ENCODE results near the gene TCF7. TPM values are rescaled to one million over a fixed set of nuclear protein-coding genes. Genes with fewer than 3 reads are reported as not detected.
A peak's percentile ranks its signal among the peaks of the same experiment; 100 is the strongest.

TCF7 gene
- total and polyA plus RNA-seq, 7 donors: 0.24 to 2.6 (median 1.0) TPM

- Histone ChIP-seq H3K9me3 (no peaks in the 10 kb centered on the region), H3K27ac (no peak overlapping the region), H3K4me1 (peaks cover 12% of the 10 kb centered on the region), H3K27me3 (ENCODE audit: insufficient read depth in 3 of 3, low read length in 2 of 3) (no peaks in the 10 kb centered on the region), H3K4me3 (no peak overlapping the region), H3K36me3 (ENCODE audit: insufficient read depth in 1 of 2, low read depth in 1 of 2) (peaks cover 0 to 18% of the 10 kb centered on the region in 2 donors)
- DNase-seq (peak in 1 of 2 donors; percentile 45), ATAC-seq (no peak)
- intact Hi-C loops (cut with DNase I): no loop called here
- TF ChIP-seq CTCF (IDR thresholded peaks at IDR 0.05): no peak
- WGBS, 3 donors: 86 to 89% (median 89%) methylated on average over 18 of the region's 18 CpGs
These were observed 13.6 kb downstream of the TCF7 start for GRCh38 chr5:134127988-134128647.

GRCh38 chr5:134128648-134128995 lies 14.1 kb downstream of the TCF7 start:
- DNase-seq (no peak), ATAC-seq (no peak)
- no peaks in the 10 kb centered on the region for H3K9me3 ChIP-seq
- WGBS, 3 donors: 89 to 91% (median 90%) methylated on average over 2 to 5 of the region's 5 CpGs
- H3K27me3 ChIP-seq (ENCODE audit: insufficient read depth in 3 of 3, low read length in 2 of 3): no peaks in the 10 kb centered on the region
- TF ChIP-seq CTCF (IDR thresholded peaks at IDR 0.05): no peak
- intact Hi-C loops (cut with DNase I): no loop called here
- H3K4me3 ChIP-seq: no peak overlapping the region
- H3K36me3 ChIP-seq (ENCODE audit: insufficient read depth in 1 of 2, low read depth in 1 of 2): peaks cover 0 to 18% of the 10 kb centered on the region in 2 donors
- H3K4me1 ChIP-seq: peaks cover 12% of the 10 kb centered on the region
- H3K27ac ChIP-seq: no peak overlapping the region

- DNase-seq (peak in 1 of 2 donors; percentile 50), ATAC-seq (no peak)
- 84 to 87% (median 85%) methylated on average over 25 of the region's 25 CpGs for WGBS, 3 donors
- peaks cover 19% of the 10 kb centered on the region for H3K4me1 ChIP-seq
- no peak overlapping the region for H3K4me3 ChIP-seq
- H3K27ac ChIP-seq: no peak overlapping the region
- no peaks in the 10 kb centered on the region for H3K27me3 ChIP-seq (ENCODE audit: insufficient read depth in 3 of 3, low read length in 2 of 3)
- no peak for TF ChIP-seq CTCF (IDR thresholded peaks at IDR 0.05)
- H3K9me3 ChIP-seq: no peaks in the 10 kb centered on the region
- intact Hi-C loops (cut with DNase I): no loop called here
- H3K36me3 ChIP-seq (ENCODE audit: insufficient read depth in 1 of 2, low read depth in 1 of 2): peaks cover 0 to 28% of the 10 kb centered on the region in 2 donors
These were observed 15.1 kb downstream of the TCF7 start for GRCh38 chr5:134129411-134130238.

- intact Hi-C loops (cut with DNase I): no loop called here
- no peak for TF ChIP-seq CTCF (IDR thresholded peaks at IDR 0.05)
- no peaks in the 10 kb centered on the region for H3K27me3 ChIP-seq (ENCODE audit: insufficient read depth in 3 of 3, low read length in 2 of 3)
These were observed 15.9 kb downstream of the TCF7 start for GRCh38 chr5:134130239-134130945.

More at GRCh38 chr5:134130239-134130945, 15.9 kb downstream of the TCF7 start:
- Histone ChIP-seq H3K36me3 (ENCODE audit: insufficient read depth in 1 of 2, low read depth in 1 of 2) (peaks cover 0 to 35% of the 10 kb centered on the region in 2 donors), H3K4me3 (no peak overlapping the region), H3K9me3 (no peaks in the 10 kb centered on the region), H3K27ac (no peak overlapping the region), H3K4me1 (peaks cover 19% of the 10 kb centered on the region)
- DNase-seq: peak in 1 of 2 donors; percentile 36
- ATAC-seq: no peak
- WGBS, 3 donors: 86 to 87% (median 87%) methylated on average over 8 of the region's 8 CpGs

Measured in psoas muscle (tissue), 8 donors.